Right lung (tissue), 5 donors: Measurements from ENCODE around the gene TMEM200B. TPM values are rescaled to one million over a fixed set of nuclear protein-coding genes. Genes with fewer than 3 reads are reported as not detected.

Experiments
- polyA plus RNA-seq, 5 donors: library from polyadenylated mRNA; unstranded; fragments of 120-200 nt; gene quantifications; one replicate each; pipeline versions ENCODE4 v1.2.1 to v1.2.3, GENCODE V29; 2013; ENCODE audit warnings: inconsistent platforms in 1 of 5, low replicate concordance in 1 of 5; ENCODE audit not compliant: insufficient read length in 5 of 5, insufficient read depth in 1 of 5

TMEM200B gene
- polyA plus RNA-seq, 5 donors = 10.2 to 17.2 (median 15.8) TPM

Other genes with a start within 250 kb of the TMEM200B start
- gene EPB41, start 209.3 kb downstream of the TMEM200B start, polyA plus RNA-seq = 10 to 100 TPM; 36.5 to 53.0 (median 46.3) TPM
- gene SRSF4, start 58.0 kb upstream of the TMEM200B start, polyA plus RNA-seq = 100 to 1,000 TPM; 110 to 131 (median 124) TPM
- 10 to 100 TPM; 23.8 to 35.8 (median 33.0) TPM for gene MECR, start 107.0 kb upstream of the TMEM200B start, polyA plus RNA-seq
- gene PTPRU, start 112.6 kb upstream of the TMEM200B start, polyA plus RNA-seq = 10 to 100 TPM; 12.9 to 17.1 (median 16.6) TPM